GM12878 (cell line): ENCODE measurements around the gene NNAT. TPM values are rescaled to one million over a fixed set of nuclear protein-coding genes. Genes with fewer than 3 reads are reported as not detected.

Experiments
- ATAC-seq: fragments of 200-7000 bp; cut with Tn5 transposase; 3 replicates; pipeline ENCODE4 v1.9.1; 2020; ENCODE audit warnings: mild to moderate bottlenecking, moderate library complexity
- BruUV-seq: library from RNA; stranded (reverse); fragments of 400-500 nt; replicated peaks from 2 replicates; lab custom pipeline; 2021; lab: Mats Ljungman, UMichigan
- CTCF ChIA-PET: fragments of 300-600 bp; sonication (Branson Sonifier 250); formaldehyde crosslinking; extraction: SDS; loops from one replicate; lab custom pipeline; 2021; ENCODE audit warnings: inconsistent platforms; lab: Yijun Ruan, JAX
- POLR2A ChIA-PET: fragments of 350-600 bp; formaldehyde crosslinking; extraction: SDS; loops from one replicate; lab custom pipeline; 2021; ENCODE audit warnings: inconsistent platforms; lab: Charles Lee
- RAD21 ChIA-PET: fragments of 300-600 bp; sonication (Branson Sonifier 250); formaldehyde crosslinking; loops from one replicate; lab custom pipeline; 2023; ENCODE audit warnings: antibody characterized with exemption; ENCODE audit not compliant: unreplicated experiment; lab: Charles Lee
- SMC1A ChIA-PET: fragments of 300-600 bp; sonication (Branson Sonifier 250); formaldehyde crosslinking; loops from one replicate; lab custom pipeline; 2023; ENCODE audit not compliant: unreplicated experiment, uncharacterized antibody; lab: Charles Lee
- DNase-seq: peaks from one replicate; pipeline ENCODE4 v3.0.0-alpha.2; 2011; ENCODE audit warnings: low read depth, low spot score
- FAIRE-seq: peaks from 3 replicates; lab custom pipeline; 2011; peaks lifted over from hg19 to GRCh38; lab: Jason Lieb, UNC
- H2AFZ ChIP-seq: 2 replicates; pipeline ENCODE4 v1.6.0; 2011; ENCODE audit warnings: low read depth, low read length, control low read depth; ENCODE audit not compliant: control insufficient read depth
- H3K27ac ChIP-seq: 2 replicates; pipeline ENCODE4 v1.5.1; 2011; ENCODE audit warnings: control low read depth; ENCODE audit not compliant: control insufficient read depth, insufficient read depth
- H3K27me3 ChIP-seq, 2 experiments: replicated peaks in 1 of 2; 2 replicates each; pipeline versions ENCODE4 v1.6.0 to v1.6.1; 2011; ENCODE audit warnings: low read length in 1 of 2; ENCODE audit not compliant: control insufficient read depth in 2 of 2, insufficient read depth in 2 of 2
- H3K36me3 ChIP-seq, 2 experiments: 2 replicates each; pipeline ENCODE4 v1.5.1; 2011; ENCODE audit warnings: low read length in 1 of 2; ENCODE audit not compliant: control insufficient read depth in 2 of 2, insufficient read depth in 2 of 2
- H3K4me1 ChIP-seq: 2 replicates; pipeline ENCODE4 v1.6.1; 2011; ENCODE audit warnings: mild to moderate bottlenecking, low read length, moderate library complexity, mixed read lengths; ENCODE audit not compliant: control insufficient read depth, insufficient read depth
- H3K4me2 ChIP-seq: 2 replicates; pipeline ENCODE4 v1.6.0; 2011; ENCODE audit warnings: control low read depth; ENCODE audit not compliant: control insufficient read depth, insufficient read depth
- H3K4me3 ChIP-seq: fragments of 200-600 bp; sonication (generic); 2 replicates; pipeline ENCODE4 v1.5.1; 2016
- H3K79me2 ChIP-seq: 2 replicates; pipeline ENCODE4 v1.6.0; 2011; ENCODE audit warnings: low read length; ENCODE audit not compliant: control insufficient read depth, insufficient read depth
- H3K9ac ChIP-seq: 2 replicates; pipeline ENCODE4 v1.8.0; 2011; ENCODE audit warnings: low read length, control low read depth, mixed read lengths; ENCODE audit not compliant: control insufficient read depth, insufficient read depth
- H3K9me3 ChIP-seq: replicated peaks from 3 replicates; pipeline ENCODE4 v1.5.1; 2011; ENCODE audit warnings: mild to moderate bottlenecking, low read length; ENCODE audit not compliant: control insufficient read depth, insufficient read depth
- H4K20me1 ChIP-seq: 2 replicates; pipeline ENCODE4 v1.6.0; 2011; ENCODE audit not compliant: control insufficient read depth, insufficient read depth
- CBX5 ChIP-seq: sonication (generic); IDR thresholded peaks from 2 replicates; pipeline ENCODE4 v1.6.1; 2016; ENCODE audit warnings: low read depth, moderate library complexity, mild to moderate bottlenecking, inconsistent platforms
- DPF2 ChIP-seq: fragments of 450-650 bp; IDR thresholded peaks from 2 replicates; pipeline ENCODE4 v1.6.1; 2017; ENCODE audit warnings: mild to moderate bottlenecking
- FOXK2 ChIP-seq: fragments of 450-650 bp; IDR thresholded peaks from 2 replicates; pipeline ENCODE4 v1.6.1; 2017; ENCODE audit warnings: mild to moderate bottlenecking, moderate library complexity
- HSF1 ChIP-seq: fragments of 150-350 bp; IDR thresholded peaks from 2 replicates; pipeline ENCODE4 v1.6.1; 2014; ENCODE audit warnings: mild to moderate bottlenecking, low read depth, low read length
- MYB ChIP-seq: fragments of 150-350 bp; IDR thresholded peaks from 2 replicates; pipeline ENCODE4 v1.6.1; 2014; ENCODE audit warnings: mild to moderate bottlenecking, low read depth, low read length, borderline replicate concordance
- NFYB ChIP-seq: IDR thresholded peaks from 2 replicates; pipeline ENCODE4 v1.6.1; 2011; ENCODE audit warnings: low read depth, mild to moderate bottlenecking, low read length, improper control_type of control experiment, moderate library complexity; ENCODE audit not compliant: insufficient read depth
- RUNX3 ChIP-seq: IDR thresholded peaks from 2 replicates; pipeline ENCODE4 v1.6.1; 2012; ENCODE audit warnings: low read length, inconsistent platforms
- STAT3 ChIP-seq: IDR thresholded peaks from 2 replicates; pipeline ENCODE4 v1.6.1; 2011; ENCODE audit warnings: low read depth, low read length, improper control_type of control experiment
- SUZ12 ChIP-seq: fragments of 200-600 bp; sonication (generic); IDR thresholded peaks from one replicate; pipeline ENCODE4 v1.6.1; 2018; ENCODE audit warnings: antibody characterized with exemption, mild to moderate bottlenecking; ENCODE audit not compliant: unreplicated experiment
- TAF1 ChIP-seq: IDR thresholded peaks from 2 replicates; pipeline ENCODE4 v1.6.1; 2011; ENCODE audit warnings: mild to moderate bottlenecking, low read depth, low read length, borderline replicate concordance
- YBX1 ChIP-seq: fragments of 450-650 bp; IDR thresholded peaks from 2 replicates; pipeline ENCODE4 v1.6.1; 2016; ENCODE audit warnings: antibody characterized with exemption
- ZNF24 ChIP-seq: fragments of 450-650 bp; IDR thresholded peaks from 2 replicates; pipeline ENCODE4 v1.6.1; 2017; ENCODE audit warnings: antibody characterized with exemption, mild to moderate bottlenecking
- ZZZ3 ChIP-seq: IDR thresholded peaks from 2 replicates; pipeline ENCODE4 v1.6.1; 2011; ENCODE audit warnings: low read depth; ENCODE audit not compliant: control insufficient read depth, insufficient read length
- WGBS: methylation state at CpG from one replicate; pipeline ENCODE4 v1.1.6; 2016; ENCODE audit warnings: low lambda C conversion rate; ENCODE audit not compliant: insufficient replicate concordance, insufficient coverage; ENCODE audit errors: missing lambda C conversion rate; 5-methylcytosine and 5-hydroxymethylcytosine counted together
- in situ Hi-C: fragments of 300-500 bp; cut with MboI; formaldehyde crosslinking; loops from 9 replicates; pipeline ENCODE4 v1.14.3; 2018; ENCODE audit warnings: mixed read lengths
- intact Hi-C: fragments of 100-400 bp; cut with micrococcal nuclease; formaldehyde crosslinking; loops from one replicate; pipeline ENCODE4 v1.14.2; 2022; ENCODE audit not compliant: unreplicated experiment
- polyA plus RNA-seq, 11 experiments: library from polyadenylated mRNA; depleted of rRNA in 4 of 11; unstranded in 6 of 11; stranded (reverse) in 5 of 11; fragments of >200 nt; fragmentation: Nextera tagmentation in 4 of 11; fragmentation: Illumina TruSeq in 1 of 11; extraction: Ambion mirVana in 4 of 11; extraction: Trizol in 1 of 11; gene quantifications; 1 replicate in 1 of 11; 2 replicates in 10 of 11; pipeline versions ENCODE4 v1.2.1 to v1.2.3, GENCODE V29; 2011 to 2016; ENCODE audit warnings: inconsistent platforms in 2 of 11, missing spikeins in 2 of 11, low read depth in 1 of 11
- total RNA-seq, 4 experiments: library from RNA; depleted of rRNA in 3 of 4; stranded (reverse); fragments of >200 nt in 3 of 4; fragmentation: Illumina TruSeq in 1 of 4; extraction: Trizol in 1 of 4; gene quantifications; 2 replicates each; pipeline versions ENCODE4 v1.2.1 to v1.2.3, GENCODE V29; 2013 to 2021
- TF ChIP-seq, protein P1 (sequence below): IDR thresholded peaks from 2 replicates; pipeline ENCODE4 v1.6.1; 2011; ENCODE audit warnings: borderline replicate concordance, low read depth, mild to moderate bottlenecking, moderate library complexity, low read length; ENCODE audit not compliant: insufficient read depth, poor library complexity, severe bottlenecking
- TF ChIP-seq, protein P2 (sequence below): fragments of 450-650 bp; conservative IDR thresholded peaks from 2 replicates; pipeline ENCODE4 v1.6.1; 2017; ENCODE audit warnings: mild to moderate bottlenecking, moderate library complexity

NNAT gene
- total and polyA plus RNA-seq, 10 of the 15 experiments (the other 5 are each of a cell fraction or from before 2014, with no cell fraction given) = 0.22 to 0.99 (median 0.42) TPM; not detected in 7

DNA sequence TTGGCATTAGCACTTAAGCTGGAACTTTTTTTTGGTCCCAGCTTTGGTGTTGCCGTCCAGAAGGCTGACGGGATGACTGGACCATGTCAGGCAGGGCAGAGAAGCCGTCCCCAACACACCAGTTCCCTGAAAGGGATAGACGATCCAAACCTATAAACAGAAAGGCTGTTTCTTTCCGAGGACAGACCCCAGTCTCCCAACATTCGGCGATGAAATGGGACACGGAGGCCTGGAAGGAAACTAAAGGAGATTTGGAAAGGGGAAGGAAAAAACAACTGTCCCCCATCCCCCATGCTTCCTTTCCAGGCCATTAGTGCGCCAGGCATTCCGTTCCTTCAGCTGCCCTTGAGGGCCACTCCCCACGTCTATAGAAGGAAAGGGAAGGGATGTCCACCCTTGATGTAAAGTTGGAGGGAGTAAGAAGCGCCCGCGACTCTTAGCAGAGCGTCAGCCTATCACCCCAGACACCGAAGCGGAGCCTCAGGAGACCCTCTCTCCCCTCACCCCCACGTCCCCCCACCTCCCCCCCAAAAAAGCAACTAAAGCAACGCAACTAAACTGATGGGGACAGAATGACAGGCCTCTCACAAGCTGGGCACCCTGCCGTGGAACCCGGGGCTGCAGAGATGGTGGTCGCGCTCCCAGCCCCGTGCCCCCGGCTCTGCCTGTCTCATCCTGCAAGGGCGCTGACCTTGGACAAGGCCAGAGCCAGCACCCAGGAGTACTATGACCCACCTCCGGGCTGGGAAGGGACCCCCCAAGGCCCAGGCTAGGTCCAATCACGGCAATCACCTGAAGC, 6.0 kb downstream of the NNAT start:
- POLR2A ChIA-PET = no interaction called here
- TF ChIP-seq DPF2 = no peak
- TF ChIP-seq FOXK2 = no peak
- no peak for TF ChIP-seq YBX1
- no peak for TF ChIP-seq HSF1
- no peak for TF ChIP-seq STAT3
- no peak for TF ChIP-seq MYB
- no peak for TF ChIP-seq TAF1
- TF ChIP-seq ZNF24 = no peak
- TF ChIP-seq, protein P1, sequence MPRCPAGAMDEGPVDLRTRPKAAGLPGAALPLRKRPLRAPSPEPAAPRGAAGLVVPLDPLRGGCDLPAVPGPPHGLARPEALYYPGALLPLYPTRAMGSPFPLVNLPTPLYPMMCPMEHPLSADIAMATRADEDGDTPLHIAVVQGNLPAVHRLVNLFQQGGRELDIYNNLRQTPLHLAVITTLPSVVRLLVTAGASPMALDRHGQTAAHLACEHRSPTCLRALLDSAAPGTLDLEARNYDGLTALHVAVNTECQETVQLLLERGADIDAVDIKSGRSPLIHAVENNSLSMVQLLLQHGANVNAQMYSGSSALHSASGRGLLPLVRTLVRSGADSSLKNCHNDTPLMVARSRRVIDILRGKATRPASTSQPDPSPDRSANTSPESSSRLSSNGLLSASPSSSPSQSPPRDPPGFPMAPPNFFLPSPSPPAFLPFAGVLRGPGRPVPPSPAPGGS = no peak
- no peak for TF ChIP-seq RUNX3
- no peak for TF ChIP-seq ZZZ3
- TF ChIP-seq, protein P2, sequence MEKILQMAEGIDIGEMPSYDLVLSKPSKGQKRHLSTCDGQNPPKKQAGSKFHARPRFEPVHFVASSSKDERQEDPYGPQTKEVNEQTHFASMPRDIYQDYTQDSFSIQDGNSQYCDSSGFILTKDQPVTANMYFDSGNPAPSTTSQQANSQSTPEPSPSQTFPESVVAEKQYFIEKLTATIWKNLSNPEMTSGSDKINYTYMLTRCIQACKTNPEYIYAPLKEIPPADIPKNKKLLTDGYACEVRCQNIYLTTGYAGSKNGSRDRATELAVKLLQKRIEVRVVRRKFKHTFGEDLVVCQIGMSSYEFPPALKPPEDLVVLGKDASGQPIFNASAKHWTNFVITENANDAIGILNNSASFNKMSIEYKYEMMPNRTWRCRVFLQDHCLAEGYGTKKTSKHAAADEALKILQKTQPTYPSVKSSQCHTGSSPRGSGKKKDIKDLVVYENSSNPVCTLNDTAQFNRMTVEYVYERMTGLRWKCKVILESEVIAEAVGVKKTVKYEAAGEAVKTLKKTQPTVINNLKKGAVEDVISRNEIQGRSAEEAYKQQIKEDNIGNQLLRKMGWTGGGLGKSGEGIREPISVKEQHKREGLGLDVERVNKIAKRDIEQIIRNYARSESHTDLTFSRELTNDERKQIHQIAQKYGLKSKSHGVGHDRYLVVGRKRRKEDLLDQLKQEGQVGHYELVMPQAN = no peak
- no peak for TF ChIP-seq CBX5
- no peak for TF ChIP-seq NFYB
- no peak for TF ChIP-seq SUZ12
- Histone ChIP-seq H3K79me2 (peaks cover 31% of the 10 kb centered on the region), H4K20me1 (peaks cover 7% of the 10 kb centered on the region; the same call in 1 of the 2 replicates), H3K27me3 (no peaks in the 10 kb centered on the region), H2AFZ (peak overlapping the region; percentile 82), H3K9ac (peak overlapping the region; percentile 98), H3K27ac (peak overlapping the region; percentile 100), H3K4me1 (peaks cover 16% of the 10 kb centered on the region), H3K4me2 (peak overlapping the region; percentile 85), H3K9me3 (no peaks in the 10 kb centered on the region), H3K36me3 (no peaks in the 10 kb centered on the region; a peak in 1 of 4 replicates), H3K4me3 (peak overlapping the region; percentile 89)
- in situ Hi-C loops (loop anchor here (5.0 kb wide), 1 partner anchor 135 kb away; no protein-coding TSS in a partner anchor), intact Hi-C loops (loop anchor here (2.0 kb wide), 1 partner anchor 118 kb away; no protein-coding TSS in a partner anchor)
- BruUV-seq = TSS peak; percentile 79
- SMC1A ChIA-PET = interaction anchor here (1.2 to 4.2 kb wide), 3 partner anchors 10 to 331 kb away, joined by 3 to 36 read pairs (median 4); no protein-coding TSS in a partner anchor
- ATAC-seq (peak; percentile 5; the same call in 2 of the 3 replicates), DNase-seq (no peak), FAIRE-seq (no peak)
- WGBS = under 1% methylated on average over 26 of the region's 28 CpGs
- CTCF ChIA-PET = interaction anchor here (13.3 to 13.5 kb wide), 2 partner anchors 258 to 332 kb away, joined by 200 to 282 read pairs; no protein-coding TSS in a partner anchor
- RAD21 ChIA-PET = interaction anchor here (0.6 to 11.5 kb wide), 5 partner anchors 167 to 331 kb away, joined by 3 to 119 read pairs (median 3); no protein-coding TSS in a partner anchor
